ENCODE data around the gene RXRA. TPM values are rescaled to one million over a fixed set of nuclear protein-coding genes. Genes with fewer than 3 reads are reported as not detected.
A peak's percentile ranks its signal among the peaks of the same experiment; 100 is the strongest.

RXRA gene
- total and polyA plus RNA-seq, 10 of the 15 experiments (the other 5 are each of a cell fraction or from before 2014, with no cell fraction given) = 0.89 to 36.8 (median 11.1) TPM

GRCh38 chr9:134396258-134396742 is 70.0 kb downstream of the RXRA start:
- POLR2A ChIA-PET = interaction anchor here (8.8 kb wide), 1 partner anchor 9 kb away, joined by 88 read pairs; no protein-coding TSS in a partner anchor
- no peak for TF ChIP-seq MXI1 (IDR thresholded peaks at IDR 0.05; ENCODE audit: low read depth, low read length)
- no peak for TF ChIP-seq FOXM1 (IDR thresholded peaks at IDR 0.05; ENCODE audit: low read depth, low read length)
- TF ChIP-seq SIX5 (IDR thresholded peaks at IDR 0.05; ENCODE audit: low read depth, low read length, severe bottlenecking) = no peak
- peak; percentile 33 for TF ChIP-seq E4F1 (IDR thresholded peaks at IDR 0.05; ENCODE audit: borderline replicate concordance, partially characterized antibody)
- TF ChIP-seq FOXK2 (IDR thresholded peaks at IDR 0.05) = no peak
- no peak for TF ChIP-seq RFX5 (IDR thresholded peaks at IDR 0.05; ENCODE audit: low read depth, low read length)
- no peak for TF ChIP-seq RAD51 (IDR thresholded peaks at IDR 0.05)
- TF ChIP-seq IKZF2 (IDR thresholded peaks at IDR 0.05) = peak; percentile 80 to 81
- no peak for TF ChIP-seq NFXL1 (IDR thresholded peaks at IDR 0.05; ENCODE audit: borderline replicate concordance)
- no peak for TF ChIP-seq USF1 (IDR thresholded peaks at IDR 0.05; ENCODE audit: borderline replicate concordance, extremely low read length, insufficient read depth, low read depth, low read length)
- TF ChIP-seq JUNB (IDR thresholded peaks at IDR 0.05) = no peak
- peak; percentile 40; the same call in 1 of the 2 replicates for TF ChIP-seq ZBTB40 (IDR thresholded peaks at IDR 0.05; ENCODE audit: borderline replicate concordance)
- TF ChIP-seq TCF12 (IDR thresholded peaks at IDR 0.05; ENCODE audit: low read depth, low read length) = peak; percentile 73; the same call in 1 of the 2 replicates
- no peak for TF ChIP-seq TARDBP (IDR thresholded peaks at IDR 0.05; ENCODE audit: borderline replicate concordance)
- no peak; the same call in 1 of the 2 replicates for TF ChIP-seq LARP7 (IDR thresholded peaks at IDR 0.05)
- TF ChIP-seq SUPT20H (IDR thresholded peaks at IDR 0.05; ENCODE audit: borderline replicate concordance, control insufficient read depth, low read depth, low read length) = no peak

More at GRCh38 chr9:134396258-134396742, 70.0 kb downstream of the RXRA start:
- peak overlapping the region; percentile 95 for H3K4me2 ChIP-seq (ENCODE audit: control insufficient read depth, insufficient read depth)
- ChIA-PET RAD21 (ENCODE audit: unreplicated experiment) (interaction anchor here (1.2 to 2.2 kb wide), 5 partner anchors 8 to 46 kb away, joined by 4 to 11 read pairs (median 7); no protein-coding TSS in a partner anchor), CTCF (interaction anchor here (0.8 to 2.3 kb wide), 3 partner anchors 10 to 225 kb away, joined by 4 to 9 read pairs (median 5); no protein-coding TSS in a partner anchor), SMC1A (ENCODE audit: uncharacterized antibody, unreplicated experiment) (interaction anchor here (1.8 to 2.4 kb wide), 3 partner anchors 8 to 47 kb away, joined by 4 to 21 read pairs (median 7); no protein-coding TSS in a partner anchor)
- intact Hi-C loops (cut with micrococcal nuclease; ENCODE audit: unreplicated experiment) = loop anchor here (5.0 kb wide), 1 partner anchor 46 kb away; no protein-coding TSS in a partner anchor
- H2AFZ ChIP-seq (ENCODE audit: control insufficient read depth, low read depth, low read length) = peak overlapping the region; percentile 7; the same call in 1 of the 2 replicates
- H3K27me3 ChIP-seq (replicated peaks in 1 of 2; ENCODE audit: control insufficient read depth in 2 of 2, insufficient read depth in 2 of 2, low read length in 1 of 2) = no peaks in the 10 kb centered on the region
- no peaks in the 10 kb centered on the region for H4K20me1 ChIP-seq (ENCODE audit: control insufficient read depth, insufficient read depth)
- H3K79me2 ChIP-seq (ENCODE audit: control insufficient read depth, insufficient read depth, low read length) = peaks cover 80% of the 10 kb centered on the region
- no TSS peak for BruUV-seq (replicated peaks)
- DNase-seq (ENCODE audit: low read depth, low spot score) (peak; percentile 72), ATAC-seq (peak; percentile 52), FAIRE-seq (no peak)
- peak overlapping the region; percentile 65 for H3K4me3 ChIP-seq
- peak overlapping the region; percentile 85 for H3K27ac ChIP-seq (ENCODE audit: control insufficient read depth, insufficient read depth)
- H3K9ac ChIP-seq (ENCODE audit: control insufficient read depth, insufficient read depth, low read length) = peak overlapping the region; percentile 76
- in situ Hi-C loops (cut with MboI) = no loop called here
- H3K4me1 ChIP-seq (ENCODE audit: control insufficient read depth, insufficient read depth, low read length) = peaks cover 45% of the 10 kb centered on the region
- WGBS (ENCODE audit: insufficient coverage, insufficient replicate concordance, low lambda C conversion rate, missing lambda C conversion rate) = under 1% methylated on average over 15 of the region's 18 CpGs
- peaks cover 3 to 11% of the 10 kb centered on the region in 2 experiments; a peak in 2 of 4 replicates for H3K36me3 ChIP-seq (ENCODE audit: control insufficient read depth in 2 of 2, insufficient read depth in 2 of 2, low read length in 1 of 2)
- H3K9me3 ChIP-seq (replicated peaks; ENCODE audit: control insufficient read depth, insufficient read depth, low read length) = peaks cover 9% of the 10 kb centered on the region

Data from GM12878 (cell line).